Testis (tissue), 2 donors: Measurements from ENCODE around the gene GGT1.
"Not testable (repeated sequence)": the region's sequence is repeated elsewhere in the genome, so short reads cannot be mapped to it uniquely, and the experiment has no call there.

Source experiments
- CTCF ChIP-seq, 3 experiments: fragments of 450-650 bp in 2 of 3; fragments of 200-600 bp in 1 of 3; sonication (generic) in 1 of 3; IDR thresholded peaks; one replicate each; pipeline ENCODE4 v1.5.1; 2016 to 2019; ENCODE audit warnings: antibody characterized with exemption in 3 of 3, mild to moderate bottlenecking in 2 of 3, moderate library complexity in 1 of 3
- POLR2A ChIP-seq: fragments of 450-650 bp; IDR thresholded peaks from one replicate; pipeline ENCODE4 v1.6.1; 2017; ENCODE audit warnings: antibody characterized with exemption, mild to moderate bottlenecking, moderate library complexity

DNA sequence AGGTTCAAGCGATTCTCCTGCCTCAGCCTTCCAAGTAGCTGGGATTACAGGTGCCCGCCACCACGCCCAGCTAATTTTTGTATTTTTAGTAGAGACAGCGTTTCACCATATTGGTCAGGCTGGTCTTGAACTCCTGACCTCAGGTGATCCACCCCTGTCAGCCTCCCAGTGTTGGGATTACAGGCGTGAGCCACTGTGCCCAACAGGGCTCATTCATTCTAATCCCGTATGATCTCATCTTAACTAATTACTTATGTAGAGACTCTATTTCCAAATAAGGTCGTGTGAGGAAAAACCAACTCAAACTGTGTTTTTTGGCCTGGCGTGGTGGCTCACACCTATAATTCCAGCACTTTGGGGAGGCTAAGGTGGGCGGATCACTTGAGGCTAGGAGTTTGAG lies 5.9 kb upstream of the GGT1 start:
- TF ChIP-seq CTCF (IDR thresholded peaks at IDR 0.05); POLR2A: not testable (repeated sequence)
